HepG2 (cell line): Measurements from ENCODE around the gene TSGA10IP. TPM values are rescaled to one million over a fixed set of nuclear protein-coding genes. Genes with fewer than 3 reads are reported as not detected.

Experiments
- AGO1 ChIP-seq: fragments of 200-400 bp; formaldehyde crosslinking; IDR thresholded peaks from 2 replicates; pipeline ENCODE4 v1.6.1; 2017; ENCODE audit warnings: mild to moderate bottlenecking, low read depth, low read length, moderate library complexity; ENCODE audit not compliant: poor library complexity, severe bottlenecking
- CBFB ChIP-seq: sonication (generic); formaldehyde crosslinking; IDR thresholded peaks from 2 replicates; pipeline ENCODE4 v1.4.0; 2020; ENCODE audit warnings: missing genetic modification reagents
- DNMT3B ChIP-seq: conservative IDR thresholded peaks from 2 replicates; pipeline ENCODE4 v1.6.1; 2016; ENCODE audit warnings: missing biosample characterization, control low read depth
- DR1 ChIP-seq: sonication (generic); formaldehyde crosslinking; IDR thresholded peaks from 2 replicates; pipeline ENCODE4 v1.8.0; 2021; ENCODE audit warnings: mild to moderate bottlenecking, missing genetic modification reagents, inconsistent platforms
- FOSL1 ChIP-seq: sonication (generic); formaldehyde crosslinking; IDR thresholded peaks from 2 replicates; pipeline ENCODE4 v1.9.0; 2021; ENCODE audit warnings: missing genetic modification reagents, borderline replicate concordance
- FOXP1 ChIP-seq, 2 experiments: fragments of 450-650 bp in 1 of 2; IDR thresholded peaks; 2 replicates each; pipeline ENCODE4 v1.6.1; 2017 to 2018; ENCODE audit warnings: antibody characterized with exemption in 1 of 2
- KMT2A ChIP-seq: sonication (generic); formaldehyde crosslinking; IDR thresholded peaks from 2 replicates; pipeline ENCODE4 v1.4.0; 2020; ENCODE audit warnings: missing genetic modification reagents
- MXI1 ChIP-seq: IDR thresholded peaks from 3 replicates; pipeline ENCODE4 v1.6.1; 2012; ENCODE audit warnings: low read depth, low read length, inconsistent platforms, borderline replicate concordance
- NR2F6 ChIP-seq, 2 experiments: IDR thresholded peaks; 2 replicates each; pipeline ENCODE4 v1.6.1; 2016; ENCODE audit warnings: antibody characterized with exemption in 1 of 2, mild to moderate bottlenecking in 1 of 2
- PBX3 ChIP-seq: sonication (generic); formaldehyde crosslinking; IDR thresholded peaks from 2 replicates; pipeline ENCODE4 v1.8.1; 2023; ENCODE audit warnings: missing genetic modification reagents, inconsistent platforms, borderline replicate concordance
- PHF5A ChIP-seq: IDR thresholded peaks from one replicate; pipeline ENCODE4 v1.6.1; 2018; ENCODE audit warnings: low read depth, missing genetic modification reagents; ENCODE audit not compliant: unreplicated experiment
- RFX3 ChIP-seq: IDR thresholded peaks from 2 replicates; pipeline ENCODE4 v1.6.1; 2016; ENCODE audit warnings: missing biosample characterization, missing genetic modification reagents
- RXRB ChIP-seq: IDR thresholded peaks from 2 replicates; pipeline ENCODE4 v1.6.1; 2016; ENCODE audit warnings: borderline replicate concordance, missing genetic modification reagents, missing compliant biosample characterization
- SMAD9 ChIP-seq: sonication (generic); formaldehyde crosslinking; IDR thresholded peaks from 2 replicates; pipeline ENCODE4 v1.5.1; 2020; ENCODE audit warnings: mild to moderate bottlenecking, missing genetic modification reagents
- SUZ12 ChIP-seq: fragments of 150-350 bp; IDR thresholded peaks from 2 replicates; pipeline ENCODE4 v1.6.1; 2014; ENCODE audit warnings: low read depth, low read length
- U2AF1 ChIP-seq: fragments of 200-400 bp; formaldehyde crosslinking; optimal IDR thresholded peaks from 2 replicates; pipeline ENCODE3; 2017; ENCODE audit warnings: mild to moderate bottlenecking, low read depth, low read length
- U2AF2 ChIP-seq: fragments of 200-400 bp; formaldehyde crosslinking; IDR thresholded peaks from 2 replicates; pipeline ENCODE4 v1.6.1; 2017; ENCODE audit warnings: low read depth, mild to moderate bottlenecking, low read length
- ZBTB7A ChIP-seq: sonication (generic); formaldehyde crosslinking; IDR thresholded peaks from 2 replicates; pipeline ENCODE4 v1.8.0; 2022; ENCODE audit warnings: mild to moderate bottlenecking, missing genetic modification reagents
- ZFP36L2 ChIP-seq: sonication (generic); formaldehyde crosslinking; IDR thresholded peaks from 2 replicates; pipeline ENCODE4 v1.4.0; 2020; ENCODE audit warnings: missing genetic modification reagents
- ZNF431 ChIP-seq: sonication (generic); formaldehyde crosslinking; IDR thresholded peaks from 2 replicates; pipeline ENCODE4 v1.9.0; 2022; ENCODE audit warnings: missing genetic modification reagents, low read depth, mild to moderate bottlenecking, borderline replicate concordance
- ZNF552 ChIP-seq: sonication (generic); formaldehyde crosslinking; IDR thresholded peaks from 2 replicates; pipeline ENCODE4 v1.9.0; 2022; ENCODE audit warnings: missing genetic modification reagents, mild to moderate bottlenecking, borderline replicate concordance
- ZNF569 ChIP-seq: sonication (generic); formaldehyde crosslinking; IDR thresholded peaks from 2 replicates; pipeline ENCODE4 v1.5.0; 2020; ENCODE audit warnings: mild to moderate bottlenecking, missing genetic modification reagents, moderate library complexity, borderline replicate concordance
- ZNF572 ChIP-seq: sonication (generic); formaldehyde crosslinking; IDR thresholded peaks from 2 replicates; pipeline ENCODE4 v1.5.1; 2020; ENCODE audit warnings: mild to moderate bottlenecking, missing genetic modification reagents
- ZNF577 ChIP-seq: sonication (generic); formaldehyde crosslinking; IDR thresholded peaks from 2 replicates; pipeline ENCODE4 v1.4.0; 2020; ENCODE audit warnings: mild to moderate bottlenecking, low read depth, missing genetic modification reagents, borderline replicate concordance
- ZNF749 ChIP-seq: sonication (generic); formaldehyde crosslinking; IDR thresholded peaks from 2 replicates; pipeline ENCODE4 v1.8.0; 2022; ENCODE audit warnings: mild to moderate bottlenecking, missing genetic modification reagents, moderate library complexity, borderline replicate concordance
- ZNF75D ChIP-seq: sonication (generic); formaldehyde crosslinking; IDR thresholded peaks from 2 replicates; pipeline ENCODE4 v1.8.1; 2023; ENCODE audit warnings: missing genetic modification reagents, mild to moderate bottlenecking, borderline replicate concordance
- polyA plus RNA-seq, 8 experiments: library from polyadenylated mRNA; depleted of rRNA in 3 of 8; stranded (reverse) in 7 of 8; unstranded in 1 of 8; fragments of >200 nt; fragmentation: Illumina TruSeq in 4 of 8; extraction: Trizol in 4 of 8; gene quantifications; 2 replicates each; pipeline versions ENCODE4 v1.2.1 to v1.2.3, GENCODE V29; 2011 to 2016; ENCODE audit warnings: low read depth in 4 of 8, missing spikeins in 1 of 8, mixed read lengths in 1 of 8; ENCODE audit not compliant: insufficient read depth in 1 of 8
- total RNA-seq, 5 experiments: library from RNA; depleted of rRNA; stranded (reverse); fragments of >200 nt; fragmentation: Illumina TruSeq; extraction: Trizol; gene quantifications; 2 replicates each; pipeline ENCODE4 v1.2.3, GENCODE V29; 2016; ENCODE audit warnings: low read depth in 1 of 5
- TF ChIP-seq, protein P1 (sequence below): IDR thresholded peaks from 2 replicates; pipeline ENCODE4 v1.6.1; 2012; ENCODE audit warnings: low read length, improper control_type of control experiment

The TSGA10IP gene
- total and polyA plus RNA-seq, 2 of the 13 experiments (the other 11 are each of a cell fraction or from before 2014, with no cell fraction given) = not detected

- no peak for TF ChIP-seq U2AF1
- TF ChIP-seq KMT2A (CRISPR knock-in tag) = no peak; the same call in 1 of the 2 replicates
- TF ChIP-seq, protein P1, sequence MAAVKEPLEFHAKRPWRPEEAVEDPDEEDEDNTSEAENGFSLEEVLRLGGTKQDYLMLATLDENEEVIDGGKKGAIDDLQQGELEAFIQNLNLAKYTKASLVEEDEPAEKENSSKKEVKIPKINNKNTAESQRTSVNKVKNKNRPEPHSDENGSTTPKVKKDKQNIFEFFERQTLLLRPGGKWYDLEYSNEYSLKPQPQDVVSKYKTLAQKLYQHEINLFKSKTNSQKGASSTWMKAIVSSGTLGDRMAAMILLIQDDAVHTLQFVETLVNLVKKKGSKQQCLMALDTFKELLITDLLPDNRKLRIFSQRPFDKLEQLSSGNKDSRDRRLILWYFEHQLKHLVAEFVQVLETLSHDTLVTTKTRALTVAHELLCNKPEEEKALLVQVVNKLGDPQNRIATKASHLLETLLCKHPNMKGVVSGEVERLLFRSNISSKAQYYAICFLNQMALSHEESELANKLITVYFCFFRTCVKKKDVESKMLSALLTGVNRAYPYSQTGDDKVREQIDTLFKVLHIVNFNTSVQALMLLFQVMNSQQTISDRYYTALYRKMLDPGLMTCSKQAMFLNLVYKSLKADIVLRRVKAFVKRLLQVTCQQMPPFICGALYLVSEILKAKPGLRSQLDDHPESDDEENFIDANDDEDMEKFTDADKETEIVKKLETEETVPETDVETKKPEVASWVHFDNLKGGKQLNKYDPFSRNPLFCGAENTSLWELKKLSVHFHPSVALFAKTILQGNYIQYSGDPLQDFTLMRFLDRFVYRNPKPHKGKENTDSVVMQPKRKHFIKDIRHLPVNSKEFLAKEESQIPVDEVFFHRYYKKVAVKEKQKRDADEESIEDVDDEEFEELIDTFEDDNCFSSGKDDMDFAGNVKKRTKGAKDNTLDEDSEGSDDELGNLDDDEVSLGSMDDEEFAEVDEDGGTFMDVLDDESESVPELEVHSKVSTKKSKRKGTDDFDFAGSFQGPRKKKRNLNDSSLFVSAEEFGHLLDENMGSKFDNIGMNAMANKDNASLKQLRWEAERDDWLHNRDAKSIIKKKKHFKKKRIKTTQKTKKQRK = no peak
- no peak for TF ChIP-seq PBX3
- peak; percentile 42; the same call in 1 of the 2 replicates for TF ChIP-seq RXRB
- TF ChIP-seq ZFP36L2 (CRISPR knock-in tag) = no peak
- no peak for TF ChIP-seq NR2F6 (IDR thresholded peaks at IDR 0.05)
- TF ChIP-seq NR2F6 (CRISPR knock-in tag; IDR thresholded peaks at IDR 0.05) = no peak; the same call in 1 of the 2 replicates
- no peak for TF ChIP-seq ZNF577 (CRISPR knock-in tag)
- no peak for TF ChIP-seq FOXP1 (IDR thresholded peaks at IDR 0.05)
- no peak for TF ChIP-seq FOXP1 (CRISPR knock-in tag; IDR thresholded peaks at IDR 0.05)
- TF ChIP-seq RFX3 (CRISPR knock-in tag) = no peak
- no peak for TF ChIP-seq ZNF572 (CRISPR knock-in tag)
- TF ChIP-seq ZNF552 (CRISPR knock-in tag) = no peak
- no peak for TF ChIP-seq SUZ12
- TF ChIP-seq MXI1 = peak; percentile 89; the same call in 1 of the 3 replicates
- no peak for TF ChIP-seq FOSL1
- TF ChIP-seq AGO1 = peak; percentile 45
- peak; percentile 22; the same call in 1 of the 2 replicates for TF ChIP-seq ZNF431 (CRISPR knock-in tag)
- TF ChIP-seq ZBTB7A (CRISPR knock-in tag) = no peak; the same call in 1 of the 2 replicates
- TF ChIP-seq DNMT3B (CRISPR knock-in tag) = peak; percentile 46; the same call in 1 of the 2 replicates
- TF ChIP-seq DR1 (CRISPR knock-in tag) = no peak; the same call in 1 of the 2 replicates
- 0 out of 2 replicates have a peak, but pooled peaks have one; percentile 28 for TF ChIP-seq CBFB (CRISPR knock-in tag)
- TF ChIP-seq PHF5A (CRISPR knock-in tag) = no peak
- no peak for TF ChIP-seq ZNF569
- no peak for TF ChIP-seq U2AF2
- TF ChIP-seq SMAD9 = 0 out of 2 replicates have a peak, but pooled peaks have one; percentile 16
- peak; percentile 53; the same call in 1 of the 2 replicates for TF ChIP-seq ZNF749
- peak; percentile 61; the same call in 1 of the 2 replicates for TF ChIP-seq ZNF75D (CRISPR knock-in tag)
Measured at GRCh38 chr11:65899356-65900124, 45.7 kb upstream of the TSGA10IP start (continued).
